ENCODE data around the gene ZBTB24. TPM values are rescaled to one million over a fixed set of nuclear protein-coding genes. Genes with fewer than 3 reads are reported as not detected.

ZBTB24 gene
- total and polyA plus RNA-seq, 2 experiments from 2014 or later = 3.8 to 6.9 TPM

DNA sequence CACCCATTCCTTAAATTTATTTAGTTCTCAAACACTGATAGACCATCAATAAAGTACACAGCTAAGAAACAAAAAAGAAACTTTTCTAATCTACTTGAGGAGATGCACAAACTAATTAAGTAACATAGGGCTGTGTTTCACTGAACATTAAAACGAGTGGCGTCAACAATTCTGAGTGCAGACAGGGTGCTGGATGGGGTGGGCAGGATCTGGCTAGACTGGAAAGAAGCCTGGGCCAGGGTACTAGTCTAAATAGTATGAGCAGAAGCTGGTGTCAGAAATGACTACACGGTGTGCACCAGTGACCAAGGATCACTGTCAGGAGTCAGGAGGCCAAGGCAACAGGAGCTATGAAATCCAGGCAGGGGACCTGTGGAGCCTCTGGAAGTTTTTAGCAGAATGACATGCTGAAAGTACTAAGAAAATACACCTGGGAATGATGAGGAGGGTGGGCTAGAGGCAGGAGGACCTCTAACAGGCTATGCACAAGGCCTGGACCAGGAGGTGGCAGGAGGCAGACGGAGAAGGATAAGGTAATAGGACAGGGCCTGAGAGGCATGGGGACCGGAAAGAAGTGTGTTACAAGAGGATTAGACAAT lies 13.3 kb downstream of the ZBTB24 start:
- TF ChIP-seq EZH2 (IDR thresholded peaks at IDR 0.05; ENCODE audit: borderline replicate concordance) = no peak
- TF ChIP-seq, protein P1, sequence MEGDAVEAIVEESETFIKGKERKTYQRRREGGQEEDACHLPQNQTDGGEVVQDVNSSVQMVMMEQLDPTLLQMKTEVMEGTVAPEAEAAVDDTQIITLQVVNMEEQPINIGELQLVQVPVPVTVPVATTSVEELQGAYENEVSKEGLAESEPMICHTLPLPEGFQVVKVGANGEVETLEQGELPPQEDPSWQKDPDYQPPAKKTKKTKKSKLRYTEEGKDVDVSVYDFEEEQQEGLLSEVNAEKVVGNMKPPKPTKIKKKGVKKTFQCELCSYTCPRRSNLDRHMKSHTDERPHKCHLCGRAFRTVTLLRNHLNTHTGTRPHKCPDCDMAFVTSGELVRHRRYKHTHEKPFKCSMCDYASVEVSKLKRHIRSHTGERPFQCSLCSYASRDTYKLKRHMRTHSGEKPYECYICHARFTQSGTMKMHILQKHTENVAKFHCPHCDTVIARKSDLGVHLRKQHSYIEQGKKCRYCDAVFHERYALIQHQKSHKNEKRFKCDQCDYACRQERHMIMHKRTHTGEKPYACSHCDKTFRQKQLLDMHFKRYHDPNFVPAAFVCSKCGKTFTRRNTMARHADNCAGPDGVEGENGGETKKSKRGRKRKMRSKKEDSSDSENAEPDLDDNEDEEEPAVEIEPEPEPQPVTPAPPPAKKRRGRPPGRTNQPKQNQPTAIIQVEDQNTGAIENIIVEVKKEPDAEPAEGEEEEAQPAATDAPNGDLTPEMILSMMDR (IDR thresholded peaks at IDR 0.05; ENCODE audit: poor library complexity) = no peak
- TF ChIP-seq EZH2phosphoT487 (IDR thresholded peaks at IDR 0.05; ENCODE audit: low read depth, severe bottlenecking, unreplicated experiment) = no peak
- H3K9me3 ChIP-seq (ENCODE audit: low read depth) = no peaks in the 10 kb centered on the region
- H3K79me2 ChIP-seq = peaks cover 10% of the 10 kb centered on the region
- no peak overlapping the region for H3K4me3 ChIP-seq
- H3K27me3 ChIP-seq = no peaks in the 10 kb centered on the region
- H3K27ac ChIP-seq = no peak overlapping the region
- H3K36me3 ChIP-seq (replicated peaks; ENCODE audit: insufficient read depth, low read depth) = no peaks in the 10 kb centered on the region
- H3K4me2 ChIP-seq = no peak overlapping the region
- WGBS (ENCODE audit: low lambda C conversion rate, missing lambda C conversion rate) = 93% methylated on average over 5 of the region's 5 CpGs
- no peaks in the 10 kb centered on the region for H3K9me2 ChIP-seq (replicated peaks; ENCODE audit: insufficient read depth)
- H4K20me1 ChIP-seq (ENCODE audit: insufficient read depth, poor library complexity, severe bottlenecking) = no peaks in the 10 kb centered on the region
- no peak for DNase-seq (ENCODE audit: low spot score)
- H2AFZ ChIP-seq = no peak overlapping the region
- H3K4me1 ChIP-seq (ENCODE audit: insufficient read depth) = no peaks in the 10 kb centered on the region

DNA sequence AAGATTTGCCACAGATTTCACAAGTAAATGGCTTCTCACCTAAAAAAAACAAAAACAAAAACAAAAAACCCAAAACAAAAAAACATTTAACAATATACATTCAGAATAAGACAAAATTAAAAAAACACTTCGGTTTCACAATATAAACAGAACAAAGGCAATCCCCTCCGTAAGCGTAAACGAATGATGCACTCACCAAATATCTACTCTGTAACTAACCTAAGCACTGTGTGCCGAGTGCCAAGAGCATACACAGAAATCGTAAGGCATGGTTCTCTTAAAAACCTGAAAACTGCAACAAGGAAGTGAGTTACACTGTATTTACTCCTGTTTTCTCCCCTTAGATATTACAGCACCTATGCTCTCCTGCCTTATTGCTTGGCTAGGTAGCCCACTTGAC lies 15.3 kb downstream of the ZBTB24 start:
- Histone ChIP-seq H3K9me2 (replicated peaks; ENCODE audit: insufficient read depth) (no peaks in the 10 kb centered on the region), H3K36me3 (replicated peaks; ENCODE audit: insufficient read depth, low read depth) (no peaks in the 10 kb centered on the region), H3K4me3 (no peak overlapping the region), H3K79me2 (peaks cover 6% of the 10 kb centered on the region), H3K27me3 (no peaks in the 10 kb centered on the region), H4K20me1 (ENCODE audit: insufficient read depth, poor library complexity, severe bottlenecking) (no peaks in the 10 kb centered on the region), H2AFZ (no peak overlapping the region), H3K9me3 (ENCODE audit: low read depth) (no peaks in the 10 kb centered on the region), H3K4me1 (ENCODE audit: insufficient read depth) (no peaks in the 10 kb centered on the region), H3K27ac (no peak overlapping the region), H3K4me2 (no peak overlapping the region)
- 95% methylated on average over 6 of the region's 6 CpGs for WGBS (ENCODE audit: low lambda C conversion rate, missing lambda C conversion rate)
- TF ChIP-seq EZH2 (IDR thresholded peaks at IDR 0.05; ENCODE audit: borderline replicate concordance) (no peak), EZH2phosphoT487 (IDR thresholded peaks at IDR 0.05; ENCODE audit: low read depth, severe bottlenecking, unreplicated experiment) (no peak)
- TF ChIP-seq, protein P1 (IDR thresholded peaks at IDR 0.05; ENCODE audit: poor library complexity) = no peak
- DNase-seq (ENCODE audit: low spot score) = no peak

DNA sequence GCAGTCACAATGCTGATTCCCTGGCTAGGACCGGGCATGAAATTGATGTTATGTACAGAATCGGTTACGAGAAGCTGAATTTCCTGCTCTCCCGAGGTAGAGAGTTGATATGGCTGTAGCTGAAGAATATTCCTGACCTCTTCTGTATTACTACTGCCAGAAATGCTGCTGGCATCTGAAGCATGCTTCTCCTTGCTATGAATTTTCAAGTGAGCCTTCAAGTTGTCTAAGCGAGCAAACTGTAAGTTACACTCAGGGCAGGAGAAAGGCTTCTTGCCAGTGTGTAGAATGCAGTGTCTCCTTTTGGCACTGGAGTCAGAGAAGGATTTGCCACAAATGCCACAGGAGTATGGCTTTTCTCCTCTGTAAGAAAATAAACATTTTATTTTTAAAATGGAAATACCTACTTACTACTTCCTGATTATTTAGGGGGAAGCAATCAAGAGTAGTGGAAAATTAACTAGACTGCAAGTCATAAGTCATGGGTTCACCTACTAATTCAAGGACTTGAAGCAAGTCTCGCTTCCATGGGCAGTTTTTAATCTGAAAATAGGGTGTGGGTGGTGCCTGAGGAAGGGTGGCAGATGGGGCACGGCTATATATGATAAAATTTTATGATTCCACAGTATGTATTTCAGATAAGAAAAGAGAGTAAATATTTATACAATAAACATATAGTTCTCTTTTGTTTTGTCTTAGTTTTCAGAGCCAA lies 16.7 kb downstream of the ZBTB24 start:
- no peaks in the 10 kb centered on the region for H3K27me3 ChIP-seq
- H2AFZ ChIP-seq = no peak overlapping the region
- H3K79me2 ChIP-seq = peaks cover 6% of the 10 kb centered on the region
- TF ChIP-seq, protein P1 (IDR thresholded peaks at IDR 0.05; ENCODE audit: poor library complexity) = no peak
- no peak for TF ChIP-seq EZH2 (IDR thresholded peaks at IDR 0.05; ENCODE audit: borderline replicate concordance)
- no peak for TF ChIP-seq EZH2phosphoT487 (IDR thresholded peaks at IDR 0.05; ENCODE audit: low read depth, severe bottlenecking, unreplicated experiment)
- H3K4me1 ChIP-seq (ENCODE audit: insufficient read depth) = no peaks in the 10 kb centered on the region
- DNase-seq (ENCODE audit: low spot score) = no peak
- 87% methylated on average over 7 of the region's 7 CpGs for WGBS (ENCODE audit: low lambda C conversion rate, missing lambda C conversion rate)
- H3K9me2 ChIP-seq (replicated peaks; ENCODE audit: insufficient read depth) = no peaks in the 10 kb centered on the region
- H3K4me3 ChIP-seq = no peak overlapping the region
- no peak overlapping the region for H3K4me2 ChIP-seq
- H4K20me1 ChIP-seq (ENCODE audit: insufficient read depth, poor library complexity, severe bottlenecking) = no peaks in the 10 kb centered on the region
- no peaks in the 10 kb centered on the region for H3K36me3 ChIP-seq (replicated peaks; ENCODE audit: insufficient read depth, low read depth)
- H3K27ac ChIP-seq = peak overlapping the region; percentile 67
- no peaks in the 10 kb centered on the region for H3K9me3 ChIP-seq (ENCODE audit: low read depth)

All from hepatocyte (in vitro differentiated cells).